ENCODE measurements around the gene AGTPBP1.
"Not testable (repeated sequence)": the region's sequence is repeated elsewhere in the genome, so short reads cannot be mapped to it uniquely, and the experiment has no call there.

Gene AGTPBP1, protein sequence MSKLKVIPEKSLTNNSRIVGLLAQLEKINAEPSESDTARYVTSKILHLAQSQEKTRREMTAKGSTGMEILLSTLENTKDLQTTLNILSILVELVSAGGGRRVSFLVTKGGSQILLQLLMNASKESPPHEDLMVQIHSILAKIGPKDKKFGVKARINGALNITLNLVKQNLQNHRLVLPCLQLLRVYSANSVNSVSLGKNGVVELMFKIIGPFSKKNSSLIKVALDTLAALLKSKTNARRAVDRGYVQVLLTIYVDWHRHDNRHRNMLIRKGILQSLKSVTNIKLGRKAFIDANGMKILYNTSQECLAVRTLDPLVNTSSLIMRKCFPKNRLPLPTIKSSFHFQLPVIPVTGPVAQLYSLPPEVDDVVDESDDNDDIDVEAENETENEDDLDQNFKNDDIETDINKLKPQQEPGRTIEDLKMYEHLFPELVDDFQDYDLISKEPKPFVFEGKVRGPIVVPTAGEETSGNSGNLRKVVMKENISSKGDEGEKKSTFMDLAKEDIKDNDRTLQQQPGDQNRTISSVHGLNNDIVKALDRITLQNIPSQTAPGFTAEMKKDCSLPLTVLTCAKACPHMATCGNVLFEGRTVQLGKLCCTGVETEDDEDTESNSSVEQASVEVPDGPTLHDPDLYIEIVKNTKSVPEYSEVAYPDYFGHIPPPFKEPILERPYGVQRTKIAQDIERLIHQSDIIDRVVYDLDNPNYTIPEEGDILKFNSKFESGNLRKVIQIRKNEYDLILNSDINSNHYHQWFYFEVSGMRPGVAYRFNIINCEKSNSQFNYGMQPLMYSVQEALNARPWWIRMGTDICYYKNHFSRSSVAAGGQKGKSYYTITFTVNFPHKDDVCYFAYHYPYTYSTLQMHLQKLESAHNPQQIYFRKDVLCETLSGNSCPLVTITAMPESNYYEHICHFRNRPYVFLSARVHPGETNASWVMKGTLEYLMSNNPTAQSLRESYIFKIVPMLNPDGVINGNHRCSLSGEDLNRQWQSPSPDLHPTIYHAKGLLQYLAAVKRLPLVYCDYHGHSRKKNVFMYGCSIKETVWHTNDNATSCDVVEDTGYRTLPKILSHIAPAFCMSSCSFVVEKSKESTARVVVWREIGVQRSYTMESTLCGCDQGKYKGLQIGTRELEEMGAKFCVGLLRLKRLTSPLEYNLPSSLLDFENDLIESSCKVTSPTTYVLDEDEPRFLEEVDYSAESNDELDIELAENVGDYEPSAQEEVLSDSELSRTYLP

GRCh38 chr9:85741875-85742596 is at the start of gene AGTPBP1:
Gene AGTPBP1 (minus strand): TSS chr9:85741954. CDS start chr9:85712533, 29,421 bp downstream.
- DNase-seq, result peak; percentile 99

GRCh38 chr9:85786116-85786515 is 44.4 kb upstream of the AGTPBP1 start:
- not testable (repeated sequence) for DNase-seq

DNA sequence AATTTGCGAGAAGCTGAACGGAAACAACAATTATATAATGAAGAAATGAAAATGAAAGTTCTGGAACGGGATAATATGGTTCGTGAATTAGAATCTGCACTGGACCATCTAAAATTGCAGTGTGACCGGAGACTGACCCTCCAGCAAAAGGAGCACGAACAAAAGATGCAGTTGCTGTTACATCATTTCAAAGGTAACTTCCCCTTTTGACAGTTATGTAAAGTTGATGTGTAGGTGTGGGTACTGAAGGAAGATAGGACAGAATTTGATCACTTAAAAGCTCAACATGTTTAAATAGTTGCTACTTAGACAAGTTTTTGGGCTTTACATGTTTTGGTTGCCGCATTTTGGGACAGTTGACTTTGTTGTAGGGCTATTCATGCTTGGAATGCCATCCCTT is 32.1 kb upstream of the AGTPBP1 start:
- not testable (repeated sequence) for DNase-seq

DNA sequence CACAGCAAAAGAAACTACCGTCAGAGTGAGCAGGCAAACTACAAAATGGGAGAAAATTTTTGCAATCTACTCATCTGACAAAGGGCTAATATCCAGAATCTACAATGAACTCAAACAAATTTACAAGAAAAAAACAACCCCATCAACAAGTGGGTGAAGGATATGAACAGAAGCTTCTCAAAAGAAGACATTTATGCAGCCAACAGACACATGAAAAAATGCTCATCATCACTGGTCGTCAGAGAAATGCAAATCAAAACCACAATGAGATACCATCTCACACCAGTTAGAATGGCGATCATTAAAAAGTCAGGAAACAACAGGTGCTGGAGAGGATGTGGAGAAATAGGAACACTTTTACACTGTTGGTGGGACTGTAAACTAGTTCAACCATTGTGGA is 20.0 kb upstream of the AGTPBP1 start:
- DNase-seq, result not testable (repeated sequence)

DNA sequence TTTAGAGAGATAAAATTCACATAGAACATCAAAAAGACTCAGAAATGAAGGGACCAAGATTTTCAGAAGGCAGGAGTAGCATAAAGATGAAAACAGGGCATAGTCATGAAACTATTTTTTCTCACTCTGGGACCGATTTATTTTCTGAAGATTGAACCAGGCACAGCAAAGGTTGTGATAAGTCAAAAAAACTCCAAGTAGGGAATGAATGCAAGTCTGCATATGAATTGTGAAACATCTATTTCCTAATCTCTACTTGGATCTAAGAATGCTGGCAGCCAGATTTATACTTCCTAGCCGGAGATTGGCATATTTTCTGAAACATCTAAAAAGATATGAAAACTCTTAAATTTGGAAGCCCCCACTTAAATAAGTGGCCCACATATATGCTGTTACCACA is 16.0 kb upstream of the AGTPBP1 start:
- not testable (repeated sequence) for DNase-seq

- DNase-seq, result not testable (repeated sequence)
Observed at GRCh38 chr9:85756216-85756615, 14.5 kb upstream of the AGTPBP1 start.

DNA sequence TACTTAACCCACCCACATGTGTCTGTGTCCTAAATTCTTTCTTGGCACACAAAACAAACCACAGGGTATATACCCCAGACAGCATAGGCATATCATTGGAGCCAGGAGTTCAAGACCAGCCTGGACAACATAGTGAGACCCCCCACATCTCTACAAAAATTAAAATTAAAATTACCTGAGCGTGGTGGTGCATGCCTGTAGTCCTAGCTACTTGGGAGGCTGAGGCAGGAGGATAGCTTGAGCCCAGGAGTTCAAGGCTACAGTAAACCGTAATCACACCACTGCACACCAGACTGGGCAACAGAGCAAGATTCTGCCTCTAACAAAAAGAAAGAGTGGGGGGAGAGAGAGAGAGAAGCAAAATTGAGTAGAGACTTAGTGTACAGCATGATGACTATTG is 4.6 kb upstream of the AGTPBP1 start:
- no peak for DNase-seq

- no peak for DNase-seq
Observed at GRCh38 chr9:85745203-85745602, 3.4 kb upstream of the AGTPBP1 start.

GRCh38 chr9:85744480-85744879 is 2.7 kb upstream of the AGTPBP1 start:
- no peak for DNase-seq

DNA sequence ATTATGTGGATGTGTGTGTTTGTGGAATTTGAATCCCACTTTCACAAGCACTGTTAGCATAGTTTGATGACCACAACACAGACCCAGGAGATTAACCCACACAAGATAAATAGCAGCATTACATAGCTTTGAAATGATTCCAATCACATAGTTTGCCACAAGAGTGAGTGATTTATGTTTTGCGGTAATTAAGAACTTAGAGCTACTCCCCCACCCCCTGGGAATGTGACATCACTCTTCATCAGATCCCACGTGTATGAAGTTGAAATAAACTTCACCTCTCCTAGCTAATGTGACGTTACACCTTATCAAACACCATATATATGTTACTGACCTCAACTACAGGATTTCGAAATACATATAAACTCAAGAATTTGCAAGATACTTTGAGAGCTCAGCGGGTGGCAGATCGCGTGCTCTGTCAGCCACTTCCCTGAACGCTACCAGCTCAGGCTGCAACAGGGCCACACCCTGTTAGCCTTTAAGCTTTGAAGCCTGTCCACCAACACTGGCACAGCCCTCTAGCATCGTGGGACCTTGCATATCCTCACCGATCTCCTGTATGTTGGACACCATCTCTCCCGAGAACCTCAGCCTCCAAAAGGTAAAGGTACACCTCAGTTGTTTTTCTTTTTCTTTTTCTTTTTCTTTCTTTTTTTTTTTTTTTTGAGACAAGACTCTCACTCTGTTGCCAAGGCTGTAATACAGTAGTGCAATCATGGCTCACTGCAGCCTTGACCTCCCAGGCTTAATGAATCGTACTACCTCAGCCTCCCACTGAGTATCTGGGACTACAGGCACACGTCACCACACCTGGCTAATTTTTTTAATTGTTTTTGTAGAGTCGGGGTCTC is 1.7 kb upstream of the AGTPBP1 start:
- no peak for DNase-seq

DNA sequence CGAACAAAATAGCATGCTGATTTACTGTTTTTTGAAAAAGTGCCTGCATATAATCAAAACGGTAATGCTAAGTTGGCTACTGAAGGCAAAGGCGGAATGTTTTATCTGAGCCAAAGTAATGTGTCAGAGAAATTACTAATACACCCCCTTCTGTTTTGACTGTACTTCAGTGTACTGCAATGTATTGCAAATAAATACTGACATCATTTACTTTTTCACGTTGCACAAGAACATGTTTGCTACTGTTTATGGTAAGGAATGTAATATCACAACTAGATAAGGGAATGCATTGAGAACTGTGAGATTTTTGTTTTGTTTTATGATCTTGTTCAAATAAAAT is 813 bp upstream of the AGTPBP1 start:
- DNase-seq, result no peak

DNA sequence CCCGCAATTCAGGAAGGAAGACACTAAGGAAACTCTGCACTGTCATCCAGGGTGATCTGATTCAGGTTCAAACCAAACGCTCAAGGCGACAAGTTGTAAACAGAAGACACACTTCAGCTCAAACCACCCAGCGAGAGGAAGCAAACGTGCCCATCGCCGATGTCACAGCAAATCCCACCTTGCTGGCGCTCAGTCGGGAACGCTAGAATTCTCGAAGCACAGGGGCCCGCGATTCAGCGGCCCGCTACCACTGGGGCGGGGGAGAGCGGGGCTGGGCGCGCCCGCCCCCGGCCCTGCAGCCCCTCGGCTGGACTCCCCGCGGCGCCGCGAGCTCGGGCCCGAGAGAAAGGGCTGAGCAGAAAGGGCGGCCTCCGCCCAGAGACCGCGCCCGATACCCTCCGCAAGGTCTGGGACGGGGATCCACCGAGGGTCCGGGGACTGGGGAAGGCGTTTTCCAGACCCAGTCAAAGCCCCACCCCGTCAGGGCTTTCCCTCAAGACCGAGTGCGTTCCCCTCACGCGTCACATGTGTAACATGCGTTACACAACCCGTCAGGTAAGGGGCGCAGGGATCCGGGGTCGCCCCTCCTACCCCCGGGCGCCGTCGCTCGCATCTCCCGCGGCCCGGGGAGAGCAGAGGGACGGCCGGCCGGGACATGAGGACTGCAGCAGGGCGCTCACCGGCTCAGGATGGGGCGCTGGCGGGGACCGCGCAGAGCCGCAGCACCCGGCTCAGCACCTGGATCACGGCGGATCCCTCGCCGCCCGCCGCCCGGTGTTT is 469 bp downstream of the AGTPBP1 start:
- peak; percentile 41 for DNase-seq

DNA sequence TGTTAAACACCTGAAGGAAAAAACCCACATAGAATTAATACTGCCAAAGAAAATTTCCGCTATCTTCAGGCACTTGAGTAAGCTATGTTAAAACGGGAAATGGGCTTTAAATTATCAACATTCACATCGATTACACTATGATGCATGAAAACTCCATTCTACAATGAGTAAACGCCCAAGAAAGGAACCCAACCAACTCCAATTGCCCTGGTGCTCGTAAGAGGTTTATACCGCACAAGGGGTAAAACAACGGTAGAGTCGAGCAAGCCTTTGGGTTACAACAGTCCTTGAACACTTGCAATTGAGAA is 1.0 kb downstream of the AGTPBP1 start:
- no peak for DNase-seq

- DNase-seq, result no peak
Observed at GRCh38 chr9:85738509-85738908, 3.2 kb downstream of the AGTPBP1 start.

DNA sequence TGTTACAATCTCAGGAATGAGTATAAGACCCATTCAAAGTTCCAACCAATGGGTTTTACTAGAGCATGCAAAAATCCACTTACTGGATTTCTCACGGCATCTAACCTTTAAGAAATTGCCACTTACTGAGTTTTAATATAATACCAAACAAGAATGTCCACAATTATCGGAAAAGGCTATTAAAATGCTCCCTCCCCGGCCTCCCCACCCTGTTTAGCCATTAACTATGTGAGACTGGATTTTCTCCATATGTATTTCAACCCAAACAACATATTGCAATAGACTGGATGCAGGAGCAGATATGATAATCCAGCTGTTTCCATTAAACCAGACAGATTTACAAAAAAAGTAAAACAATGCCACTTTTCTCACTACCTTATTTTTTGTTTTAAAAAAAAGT is 4.1 kb downstream of the AGTPBP1 start:
- no peak for DNase-seq

DNA sequence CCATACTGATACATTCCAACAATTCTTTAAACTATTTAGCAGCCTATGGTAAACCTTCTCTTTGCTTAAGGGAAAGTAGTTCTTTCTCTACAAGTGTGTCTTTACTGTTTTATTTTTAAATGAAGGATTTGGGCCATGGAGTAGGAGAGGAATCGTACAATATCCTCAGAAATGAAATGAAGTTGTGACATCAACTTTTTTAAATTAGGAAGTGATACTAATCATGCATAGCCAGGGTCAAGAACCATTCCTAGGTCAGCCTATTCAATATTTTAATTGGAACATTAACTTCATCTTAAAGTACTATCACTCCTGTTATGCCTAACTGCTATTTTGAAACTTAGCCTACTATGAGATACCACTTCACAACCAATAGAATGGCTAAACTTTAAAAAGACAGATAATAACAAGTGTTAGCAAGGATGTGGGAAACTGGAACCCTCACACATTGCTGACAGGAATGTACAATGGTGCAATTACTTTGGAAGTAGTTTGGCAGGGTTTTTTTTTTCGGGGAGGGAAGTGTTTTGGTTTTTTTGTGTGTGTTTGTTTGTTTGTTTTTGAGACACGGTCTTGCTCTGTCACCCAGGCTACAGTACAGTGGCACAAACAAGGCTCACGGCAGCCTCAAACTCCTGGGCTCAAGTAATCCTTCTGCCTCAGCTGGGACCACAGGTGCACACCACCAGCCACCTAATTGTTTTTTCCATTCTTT is 10.7 kb downstream of the AGTPBP1 start:
- DNase-seq, result no peak

DNA sequence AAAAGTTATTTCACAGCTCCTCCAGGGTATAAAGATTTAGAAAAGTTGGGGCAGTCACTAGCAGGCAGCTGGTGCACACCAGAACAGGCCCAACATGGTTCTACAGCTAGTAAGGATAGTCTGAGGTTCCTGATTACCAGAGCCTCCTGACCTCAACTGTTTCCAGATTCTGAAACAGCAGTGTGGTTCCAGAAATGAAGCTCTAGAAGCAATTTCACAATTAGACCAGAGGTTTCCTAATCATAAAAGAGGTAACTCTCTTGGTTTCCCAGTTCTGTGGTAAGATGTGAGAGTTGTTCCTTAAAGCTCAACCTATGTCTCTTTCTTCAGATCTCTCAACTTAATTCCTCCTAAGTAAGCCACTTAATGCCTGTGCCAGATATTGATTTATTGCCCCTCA is 11.9 kb downstream of the AGTPBP1 start:
- no peak for DNase-seq

- DNase-seq, result no peak
Observed at GRCh38 chr9:85727500-85727899, 14.3 kb downstream of the AGTPBP1 start.

DNA sequence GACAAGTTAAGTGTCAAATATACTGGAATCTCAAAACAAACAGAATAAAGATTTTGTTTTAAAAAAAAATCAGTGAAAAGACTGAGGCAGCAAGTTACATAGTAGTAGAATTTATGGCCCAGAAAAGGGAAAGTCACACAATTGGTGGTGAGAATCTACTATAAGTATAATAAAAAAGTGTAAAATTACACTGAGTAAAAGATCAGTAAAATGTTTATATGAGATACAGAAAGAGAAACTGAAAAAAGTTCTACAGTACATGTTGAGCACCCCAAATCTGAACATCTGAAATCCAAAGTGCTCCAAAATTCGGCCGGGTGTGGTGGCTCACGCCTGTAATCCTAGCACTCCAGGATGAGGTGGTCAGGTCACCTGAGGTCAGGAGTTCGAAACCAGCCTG is 15.0 kb downstream of the AGTPBP1 start:
- no peak for DNase-seq

GRCh38 chr9:85723215-85723614 is 18.5 kb downstream of the AGTPBP1 start:
- peak; percentile 14 for DNase-seq

Measured in stimulated activated CD4-positive, alpha-beta T cell treated with anti-CD3 and anti-CD28 coated beads, Interleukin-12 subunit alpha, Interleukin-12 subunit beta, amount 100 ng/mL, for 4 hours (primary cell).